HG03103 (cell line): Measurements from ENCODE around the gene NLGN2.

Experiments
- ATAC-seq: cut with Tn5 transposase; IDR thresholded peaks from one replicate; pipeline ENCODE4 v1.9.1; 2021; ENCODE audit warnings: low read depth; ENCODE audit not compliant: unreplicated experiment

The NLGN2 gene

GRCh38 chr17:7411427-7411750 lies 3.7 kb downstream of the NLGN2 start:
- ATAC-seq = no peak

GRCh38 chr17:7413346-7413985 lies 5.8 kb downstream of the NLGN2 start:
- no peak for ATAC-seq

- no peak for ATAC-seq
Observed at GRCh38 chr17:7414837-7415236, 7.2 kb downstream of the NLGN2 start.

GRCh38 chr17:7415784-7416183 lies 8.1 kb downstream of the NLGN2 start:
- no peak for ATAC-seq

- ATAC-seq = no peak
Observed at GRCh38 chr17:7416323-7416722, 8.7 kb downstream of the NLGN2 start.

- ATAC-seq = no peak
Observed at GRCh38 chr17:7417056-7417655, 9.5 kb downstream of the NLGN2 start.

GRCh38 chr17:7418472-7419152 lies 11.0 kb downstream of the NLGN2 start:
- no peak for ATAC-seq

GRCh38 chr17:7419819-7420610 lies 12.4 kb downstream of the NLGN2 start, which contains the start of gene SPEM1:
Gene SPEM1 (plus strand): TSS chr17:7420324. CDS start chr17:7420385, 61 bp downstream.
- ATAC-seq = no peak

GRCh38 chr17:7421186-7421585 lies 13.5 kb downstream of the NLGN2 start:
- ATAC-seq = no peak

GRCh38 chr17:7423679-7424078 lies 16.0 kb downstream of the NLGN2 start:
- ATAC-seq = no peak

- ATAC-seq = no peak
Observed at GRCh38 chr17:7425316-7425715, 17.7 kb downstream of the NLGN2 start, which contains the start of gene SPEM2. Gene SPEM2 (plus strand): TSS chr17:7425616. CDS start chr17:7425689, 73 bp downstream.

- no peak for ATAC-seq
Observed at GRCh38 chr17:7425756-7426155, 18.1 kb downstream of the NLGN2 start.

GRCh38 chr17:7426203-7426863 lies 18.7 kb downstream of the NLGN2 start:
- ATAC-seq = no peak

GRCh38 chr17:7426896-7427489 lies 19.3 kb downstream of the NLGN2 start:
- ATAC-seq = no peak

- ATAC-seq = no peak
Observed at GRCh38 chr17:7427549-7427948, 19.9 kb downstream of the NLGN2 start.

GRCh38 chr17:7428557-7428956 lies 20.9 kb downstream of the NLGN2 start, which contains the start of gene SPEM3:
Gene SPEM3 (plus strand): TSS chr17:7428857. CDS start chr17:7428903, 46 bp downstream.
- ATAC-seq = no peak

- no peak for ATAC-seq
Observed at GRCh38 chr17:7429722-7430121, 22.1 kb downstream of the NLGN2 start.

GRCh38 chr17:7431231-7431630 lies 23.6 kb downstream of the NLGN2 start:
- no peak for ATAC-seq

GRCh38 chr17:7432296-7432695 lies 24.7 kb downstream of the NLGN2 start:
- ATAC-seq = no peak
